RWPE2 (cell line): ENCODE data around the gene COL4A2.
"Not testable (repeated sequence)": the region's sequence is repeated elsewhere in the genome, so short reads cannot be mapped to it uniquely, and the experiment has no call there.

ENCODE experiments used
- ATAC-seq: fragments of 200-7000 bp; cut with Tn5 transposase; 3 replicates; pipeline ENCODE4 v1.9.1; 2021; ENCODE audit warnings: low read depth
- DNase-seq: peaks from one replicate; pipeline ENCODE4 v3.0.0-alpha.2; 2020; ENCODE audit warnings: low spot score
- H3K27ac ChIP-seq: fragments of 450-650 bp; 2 replicates; pipeline ENCODE4 v1.5.1; 2017; ENCODE audit warnings: mild to moderate bottlenecking; ENCODE audit not compliant: poor library complexity, severe bottlenecking
- H3K27me3 ChIP-seq: fragments of 250-450 bp; sonication (Bioruptor Pico); 2 replicates; pipeline ENCODE4 v1.5.1; 2021; ENCODE audit warnings: mild to moderate bottlenecking, moderate library complexity; ENCODE audit not compliant: insufficient read depth, poor library complexity, severe bottlenecking
- H3K36me3 ChIP-seq: fragments of 250-450 bp; sonication (Bioruptor Pico); 2 replicates; pipeline ENCODE4 v1.5.1; 2020; ENCODE audit warnings: low read depth, mild to moderate bottlenecking, moderate library complexity
- H3K4me1 ChIP-seq: fragments of 250-450 bp; sonication (Bioruptor Pico); 2 replicates; pipeline ENCODE4 v1.5.1; 2021; ENCODE audit warnings: mild to moderate bottlenecking, moderate library complexity; ENCODE audit not compliant: insufficient read depth, poor library complexity, severe bottlenecking
- H3K4me3 ChIP-seq: fragments of 250-450 bp; sonication (Bioruptor Pico); 2 replicates; pipeline ENCODE4 v1.5.1; 2021; ENCODE audit warnings: mild to moderate bottlenecking, moderate library complexity; ENCODE audit not compliant: severe bottlenecking
- H3K9me3 ChIP-seq: fragments of 250-450 bp; sonication (Bioruptor Pico); 2 replicates; pipeline ENCODE4 v1.5.1; 2021; ENCODE audit warnings: mild to moderate bottlenecking, moderate library complexity; ENCODE audit not compliant: severe bottlenecking
- TF ChIP-seq, protein P1 (sequence below): fragments of 450-650 bp; IDR thresholded peaks from one replicate; pipeline ENCODE4 v1.5.1; 2017; ENCODE audit warnings: mild to moderate bottlenecking, moderate library complexity; ENCODE audit not compliant: poor library complexity, severe bottlenecking

Gene COL4A2

DNA sequence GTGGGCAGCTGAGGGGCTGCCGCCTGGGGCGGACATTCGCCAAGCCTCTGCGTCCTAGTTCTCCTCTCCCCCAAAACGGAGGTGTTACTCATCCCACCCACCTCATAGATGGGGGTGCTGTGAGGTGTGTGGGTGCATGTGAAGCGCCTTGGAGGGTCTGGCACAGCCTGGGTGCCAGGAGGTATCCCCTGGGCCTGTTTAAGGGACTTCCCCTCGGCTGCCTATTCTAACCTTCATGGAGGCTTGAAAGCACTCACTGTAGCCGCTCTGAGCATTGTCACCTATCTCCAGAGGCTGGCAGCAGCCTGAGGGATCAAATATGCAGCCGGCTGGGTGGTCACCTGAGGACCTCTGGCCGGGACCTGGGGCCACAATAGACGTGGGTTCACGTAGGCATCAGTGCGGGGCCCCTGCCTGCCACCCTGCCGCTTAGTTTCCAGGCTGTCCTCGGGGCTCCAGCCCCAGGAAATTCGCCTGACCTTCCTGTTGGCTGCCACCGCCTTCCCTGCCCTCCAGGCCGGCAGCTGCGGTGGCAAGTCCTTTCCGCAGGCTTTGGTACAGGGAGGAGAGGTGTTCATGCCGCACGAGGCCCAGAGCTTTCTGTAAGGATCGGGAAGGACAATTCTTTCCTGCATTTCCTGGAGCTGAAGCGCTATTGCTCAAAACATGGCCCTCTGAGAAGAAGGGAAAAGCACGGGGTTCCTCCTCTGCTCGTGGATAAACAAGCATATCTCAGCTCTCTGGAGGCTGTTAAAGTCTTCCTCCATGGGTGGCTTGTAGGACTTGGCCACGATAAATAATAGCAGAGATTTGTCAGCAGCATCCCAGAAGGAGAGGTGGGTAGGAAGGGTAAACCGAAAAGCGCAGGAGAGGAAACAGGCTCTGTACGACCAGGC, 4.6 kb downstream of the COL4A2 start:
- TF ChIP-seq, protein P1, sequence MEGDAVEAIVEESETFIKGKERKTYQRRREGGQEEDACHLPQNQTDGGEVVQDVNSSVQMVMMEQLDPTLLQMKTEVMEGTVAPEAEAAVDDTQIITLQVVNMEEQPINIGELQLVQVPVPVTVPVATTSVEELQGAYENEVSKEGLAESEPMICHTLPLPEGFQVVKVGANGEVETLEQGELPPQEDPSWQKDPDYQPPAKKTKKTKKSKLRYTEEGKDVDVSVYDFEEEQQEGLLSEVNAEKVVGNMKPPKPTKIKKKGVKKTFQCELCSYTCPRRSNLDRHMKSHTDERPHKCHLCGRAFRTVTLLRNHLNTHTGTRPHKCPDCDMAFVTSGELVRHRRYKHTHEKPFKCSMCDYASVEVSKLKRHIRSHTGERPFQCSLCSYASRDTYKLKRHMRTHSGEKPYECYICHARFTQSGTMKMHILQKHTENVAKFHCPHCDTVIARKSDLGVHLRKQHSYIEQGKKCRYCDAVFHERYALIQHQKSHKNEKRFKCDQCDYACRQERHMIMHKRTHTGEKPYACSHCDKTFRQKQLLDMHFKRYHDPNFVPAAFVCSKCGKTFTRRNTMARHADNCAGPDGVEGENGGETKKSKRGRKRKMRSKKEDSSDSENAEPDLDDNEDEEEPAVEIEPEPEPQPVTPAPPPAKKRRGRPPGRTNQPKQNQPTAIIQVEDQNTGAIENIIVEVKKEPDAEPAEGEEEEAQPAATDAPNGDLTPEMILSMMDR, result no peak
- DNase-seq (no peak), ATAC-seq (no peak)
- Histone ChIP-seq H3K4me3 (no peak overlapping the region), H3K9me3 (no peaks in the 10 kb centered on the region), H3K36me3 (peaks cover 51% of the 10 kb centered on the region), H3K27me3 (no peaks in the 10 kb centered on the region), H3K4me1 (peaks cover 37% of the 10 kb centered on the region), H3K27ac (peak overlapping the region; percentile 99)

DNA sequence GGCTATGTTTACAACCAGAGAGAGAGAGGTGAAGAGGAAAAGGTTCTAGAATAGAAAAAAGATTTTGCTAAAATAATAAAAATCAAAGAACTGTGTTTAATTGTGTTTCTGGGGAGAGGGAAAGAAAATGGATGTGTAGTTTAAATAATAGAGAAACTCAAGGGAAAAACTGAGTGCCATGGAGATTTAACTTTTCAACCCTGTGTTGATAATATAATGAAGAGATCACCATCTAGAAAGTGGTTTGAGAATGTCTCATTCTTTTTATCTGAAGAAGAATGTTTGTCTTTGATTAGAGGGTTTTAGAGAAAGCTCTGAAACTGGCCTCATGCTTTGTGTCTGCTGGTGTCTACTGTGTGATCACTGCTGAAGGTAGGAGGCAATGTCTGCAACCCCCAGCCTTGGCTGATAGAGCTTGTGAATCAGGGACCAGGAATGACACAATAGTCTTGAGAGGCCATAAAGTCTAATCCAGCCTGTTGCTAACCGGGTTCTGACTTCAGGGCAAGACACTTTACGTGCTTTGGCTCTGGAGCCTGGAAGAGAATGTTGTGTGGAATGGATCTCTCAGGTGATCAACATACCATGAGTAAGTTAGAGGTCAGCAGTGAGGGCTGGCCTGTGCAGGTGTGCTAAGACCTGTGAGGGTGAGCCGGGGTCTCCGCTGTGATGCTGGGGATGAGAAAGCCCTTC, 5.4 kb downstream of the COL4A2 start:
- no peak overlapping the region for H3K4me3 ChIP-seq
- TF ChIP-seq, protein P1, result no peak
- H3K27me3 ChIP-seq, result no peaks in the 10 kb centered on the region
- peaks cover 56% of the 10 kb centered on the region for H3K36me3 ChIP-seq
- peak overlapping the region; percentile 99 for H3K27ac ChIP-seq
- peaks cover 37% of the 10 kb centered on the region for H3K4me1 ChIP-seq
- ATAC-seq (peak; percentile 67), DNase-seq (no peak)
- no peaks in the 10 kb centered on the region for H3K9me3 ChIP-seq

DNA sequence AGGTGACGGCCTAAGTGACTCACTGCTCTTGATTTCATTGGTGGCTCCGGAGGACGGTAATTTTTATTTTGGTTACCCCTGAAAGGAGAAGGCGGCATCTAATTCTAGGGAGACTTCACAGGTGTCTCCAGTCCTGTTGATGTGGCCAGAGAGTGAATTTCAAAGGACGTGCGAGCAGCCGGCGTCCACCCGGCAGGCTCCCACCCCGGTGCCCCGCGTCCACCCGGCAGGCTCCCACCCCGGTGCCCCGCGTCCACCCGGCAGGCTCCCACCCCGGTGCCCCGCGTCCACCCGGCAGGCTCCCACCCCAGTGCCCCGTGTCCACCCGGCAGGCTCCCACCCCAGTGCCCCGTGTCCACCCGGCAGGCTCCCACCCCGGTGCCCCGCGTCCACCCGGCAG, 6.2 kb downstream of the COL4A2 start:
- not testable (repeated sequence) for DNase-seq, H3K4me3 ChIP-seq, H3K9me3 ChIP-seq, ATAC-seq, H3K27me3 ChIP-seq
- peaks cover 56% of the 10 kb centered on the region for H3K36me3 ChIP-seq
- peaks cover 37% of the 10 kb centered on the region for H3K4me1 ChIP-seq
- H3K27ac ChIP-seq, result peak overlapping the region; percentile 99

DNA sequence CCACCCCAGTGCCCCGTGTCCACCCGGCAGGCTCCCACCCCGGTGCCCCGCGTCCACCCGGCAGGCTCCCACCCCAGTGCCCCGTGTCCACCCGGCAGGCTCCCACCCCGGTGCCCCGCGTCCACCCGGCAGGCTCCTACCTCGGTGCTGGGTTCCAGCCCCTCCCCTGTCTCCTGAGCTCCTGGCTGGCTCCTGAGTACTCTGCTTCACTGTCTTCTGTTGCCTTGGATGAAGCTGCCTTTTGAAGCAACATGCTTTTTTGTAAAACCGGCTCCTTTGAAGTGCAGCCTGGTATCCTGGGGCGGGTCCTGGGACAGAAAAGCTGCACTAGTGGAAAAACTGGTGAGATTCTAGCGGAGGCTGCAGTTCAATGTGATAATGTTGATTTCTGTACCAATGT, 6.6 kb downstream of the COL4A2 start:
- H3K36me3 ChIP-seq, result peaks cover 56% of the 10 kb centered on the region
- ATAC-seq, DNase-seq, H3K9me3 ChIP-seq, H3K4me3 ChIP-seq, H3K27me3 ChIP-seq: not testable (repeated sequence)
- peak overlapping the region; percentile 99 for H3K27ac ChIP-seq
- H3K4me1 ChIP-seq, result peaks cover 41% of the 10 kb centered on the region

DNA sequence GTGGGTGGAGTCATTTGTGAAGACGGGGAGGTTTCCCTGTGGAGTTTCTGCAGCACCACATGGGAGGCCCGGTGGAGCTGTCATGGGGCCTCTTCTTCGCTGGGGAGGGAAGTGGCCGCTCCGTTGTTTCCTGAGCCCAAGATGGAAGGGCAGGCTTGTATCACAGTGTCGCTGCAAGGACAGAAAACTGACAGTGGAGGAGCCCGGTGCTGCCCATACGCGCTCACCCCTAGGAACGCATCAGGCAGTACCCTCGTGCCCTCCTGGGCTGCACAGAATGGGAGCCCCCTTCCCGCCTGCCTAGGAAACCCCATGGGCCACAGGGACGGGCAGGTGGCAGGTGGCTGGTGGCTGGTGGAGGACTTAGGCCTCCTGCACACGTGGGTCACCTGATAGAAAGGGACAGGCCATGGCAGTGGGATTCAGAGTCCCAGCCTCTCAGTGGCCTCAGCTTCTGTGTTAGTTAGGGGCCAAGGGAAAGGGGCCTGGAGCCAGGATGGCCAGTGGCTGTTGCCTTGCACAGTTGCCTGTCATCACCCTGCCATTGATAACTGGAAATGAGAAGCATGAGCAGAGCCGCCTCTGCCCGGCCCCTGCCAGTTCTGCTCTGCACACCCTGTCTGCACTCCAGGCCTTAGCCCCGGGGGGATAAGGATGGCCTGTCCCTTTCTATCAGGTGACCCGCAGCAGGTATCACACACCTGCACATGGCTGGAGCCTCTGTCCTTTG, 7.6 kb downstream of the COL4A2 start:
- peaks cover 48% of the 10 kb centered on the region for H3K36me3 ChIP-seq
- no peaks in the 10 kb centered on the region for H3K27me3 ChIP-seq
- DNase-seq, result no peak
- TF ChIP-seq, protein P1, result no peak
- H3K4me1 ChIP-seq, result peaks cover 44% of the 10 kb centered on the region
- H3K4me3 ChIP-seq, result no peak overlapping the region
- H3K9me3 ChIP-seq, result no peaks in the 10 kb centered on the region
- ATAC-seq, result no peak
- H3K27ac ChIP-seq, result peak overlapping the region; percentile 99
